Activated T-helper 9 cell treated with anti-CD3 and anti-CD28 coated beads, Interleukin-2, amount 50 U/mL, for 16 hours (primary cell): ENCODE results near the gene RCL1.

Experiments used
- DNase-seq: peaks from one replicate; pipeline ENCODE4 v3.0.0-alpha.2; 2020; ENCODE audit warnings: low read depth

The RCL1 gene

GRCh38 chr9:4812858-4813257 lies 20.1 kb downstream of the RCL1 start:
- DNase-seq: no peak

- no peak for DNase-seq
Measured at GRCh38 chr9:4814913-4815312, 22.2 kb downstream of the RCL1 start.

DNA sequence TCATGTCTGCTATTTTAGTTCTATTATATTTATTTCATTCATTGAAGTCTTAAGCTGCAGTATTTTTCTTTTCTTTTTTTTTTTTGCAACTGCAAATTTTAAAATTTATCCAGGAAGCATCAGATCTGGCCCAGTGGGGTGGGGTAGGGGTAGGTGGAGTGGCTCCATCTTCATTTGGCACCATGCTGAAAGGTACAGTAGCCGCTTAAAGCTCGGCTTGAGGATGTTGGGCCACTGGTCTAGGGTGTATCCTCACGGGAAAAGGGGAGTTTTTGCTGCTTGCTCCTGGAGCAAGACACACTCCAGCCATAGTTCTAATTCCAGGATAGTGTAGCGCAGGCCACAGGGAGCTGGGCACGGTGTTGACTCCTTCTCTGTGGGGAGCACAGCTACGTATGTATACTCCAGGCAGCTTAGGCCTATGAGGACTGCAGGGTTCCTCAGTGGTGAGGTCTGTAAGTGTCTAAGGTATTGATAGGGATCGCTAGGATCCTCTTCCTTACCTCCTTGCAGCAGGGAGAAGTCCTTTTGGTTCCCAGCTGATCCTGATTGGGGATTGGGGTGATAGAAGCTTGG lies 22.7 kb downstream of the RCL1 start:
- DNase-seq: no peak

DNA sequence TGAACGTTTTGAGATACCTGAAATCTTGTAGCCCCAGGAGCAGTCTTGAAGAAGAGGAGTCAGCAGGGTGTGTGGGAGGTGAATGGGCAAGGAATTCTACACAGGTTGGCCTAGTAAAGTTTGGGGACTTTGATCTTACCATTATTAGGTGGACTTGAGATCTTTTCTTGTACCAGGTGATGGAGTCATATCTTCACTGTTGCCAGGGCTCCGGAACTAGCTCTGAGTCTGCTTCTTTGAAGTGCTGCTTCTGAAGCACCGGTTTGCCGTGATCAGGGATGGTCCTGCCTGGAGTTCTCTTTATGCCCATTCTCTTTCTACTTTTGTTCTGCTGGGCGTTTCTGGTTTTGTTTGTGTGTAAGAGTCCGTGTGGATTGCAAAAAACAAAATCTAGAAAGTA lies 27.4 kb downstream of the RCL1 start:
- no peak for DNase-seq

DNA sequence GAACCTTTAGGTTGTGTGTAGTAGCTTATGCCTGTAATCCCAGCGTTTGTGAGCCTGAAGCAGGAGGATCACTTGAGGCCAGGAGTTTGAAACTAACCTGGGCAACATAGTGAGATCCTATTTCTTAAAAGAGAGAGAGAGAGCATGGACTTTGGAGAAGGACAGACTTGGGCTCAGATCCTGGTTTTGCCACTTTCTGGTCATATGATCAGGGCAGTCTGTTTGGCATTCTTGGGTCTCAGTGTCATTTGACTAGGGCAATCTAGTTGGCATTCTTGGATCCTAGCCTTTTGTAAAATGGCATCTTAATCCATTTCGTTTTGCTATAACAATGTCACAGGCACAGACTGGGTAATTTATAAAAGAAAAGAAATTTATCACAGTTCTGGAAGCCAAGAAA lies 28.4 kb downstream of the RCL1 start:
- DNase-seq: no peak

GRCh38 chr9:4822057-4822456 lies 29.3 kb downstream of the RCL1 start:
- DNase-seq: no peak

DNA sequence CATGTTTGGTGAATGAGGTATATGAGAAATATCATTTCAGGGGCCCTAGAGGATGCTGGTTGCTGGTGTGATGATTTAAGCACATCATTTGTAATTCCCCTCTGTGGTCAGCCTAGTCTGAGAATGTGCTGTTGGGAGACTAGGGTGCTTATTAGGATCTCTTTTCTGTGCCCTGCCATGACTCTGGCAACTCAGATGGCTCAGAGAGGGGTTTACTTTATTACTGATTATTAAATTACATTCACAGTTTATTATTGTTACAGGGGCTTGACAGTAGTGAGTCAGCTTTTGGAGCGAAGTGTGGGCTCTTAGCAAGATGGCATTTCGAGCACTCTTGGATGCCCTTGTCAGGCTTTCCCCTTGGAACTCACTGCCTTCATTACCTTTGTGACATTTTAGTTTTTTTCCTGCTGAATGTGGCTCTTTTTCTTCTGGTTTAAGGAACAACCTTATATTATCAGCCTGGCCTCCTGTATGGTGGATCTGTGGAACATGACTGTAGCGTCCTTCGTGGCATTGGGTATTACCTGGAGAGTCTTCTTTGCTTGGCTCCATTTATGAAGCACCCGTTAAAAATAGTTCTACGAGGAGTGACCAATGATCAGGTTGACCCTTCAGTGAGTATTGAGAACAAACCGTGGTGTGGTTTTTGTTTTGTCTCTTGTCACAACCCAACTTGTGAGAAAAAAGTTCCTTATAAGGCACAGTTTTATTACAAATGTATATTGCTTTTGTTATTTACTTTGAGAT lies 33.8 kb downstream of the RCL1 start:
- no peak for DNase-seq

DNA sequence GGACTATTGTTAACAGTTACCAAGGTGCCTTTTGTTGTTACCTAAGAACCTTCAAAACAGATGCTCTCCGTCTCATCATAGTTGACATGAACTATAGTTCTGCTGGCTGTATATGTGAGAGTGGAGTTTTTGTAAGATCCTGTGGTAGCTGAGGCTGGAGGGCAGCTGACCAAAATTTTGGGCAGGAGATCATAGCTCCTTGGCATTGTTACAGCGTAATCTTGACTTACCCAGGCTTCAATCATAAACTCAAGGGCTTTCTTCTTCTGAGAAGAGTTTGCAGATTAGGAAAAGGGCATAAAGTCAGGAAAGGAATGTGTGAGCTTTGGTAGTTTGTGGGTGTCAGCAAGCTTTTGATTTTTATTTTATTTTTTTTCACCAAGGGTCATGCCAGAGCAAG lies 34.5 kb downstream of the RCL1 start:
- DNase-seq: no peak

DNA sequence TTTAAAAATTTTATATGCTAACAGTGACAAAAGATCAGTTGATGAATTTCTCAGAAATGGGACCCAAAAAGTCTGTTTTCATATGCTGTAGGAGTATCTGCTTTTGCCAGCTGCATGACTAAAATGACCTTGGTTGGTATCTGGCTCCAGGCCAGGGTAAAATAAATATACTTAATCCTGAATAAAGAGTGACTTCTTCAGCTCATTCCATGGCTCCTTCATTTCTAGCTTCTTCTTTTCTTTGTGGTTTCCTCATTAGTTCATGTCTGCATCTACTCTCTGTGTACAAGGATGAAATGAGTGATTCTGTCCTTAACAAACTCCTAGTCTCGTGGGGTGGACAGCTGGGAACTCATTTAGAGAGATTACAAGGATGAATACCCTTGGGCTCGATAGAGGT lies 36.0 kb downstream of the RCL1 start:
- DNase-seq: no peak

DNA sequence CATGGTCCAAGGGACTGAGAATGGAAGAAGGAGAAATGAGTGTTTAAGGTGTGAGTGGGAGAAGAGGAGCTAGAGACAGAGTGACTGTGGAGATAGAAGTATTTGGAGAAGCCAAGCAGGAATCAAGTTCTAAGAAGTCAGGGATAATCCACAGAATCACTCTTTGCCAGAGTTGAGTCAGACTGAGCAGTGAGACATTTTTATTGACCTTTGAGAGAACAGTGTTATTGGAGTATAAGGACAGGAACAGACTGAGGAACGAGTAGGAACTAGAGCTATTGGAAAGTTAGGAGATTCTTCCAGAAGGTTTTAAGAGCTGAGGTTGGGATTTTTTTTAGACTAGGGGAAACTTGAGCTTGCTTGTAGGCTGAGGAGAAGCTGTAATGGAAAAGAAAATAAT lies 37.2 kb downstream of the RCL1 start:
- DNase-seq: no peak

- no peak for DNase-seq
Measured at GRCh38 chr9:4830699-4831098, 38.0 kb downstream of the RCL1 start.

- DNase-seq: no peak
Measured at GRCh38 chr9:4831119-4831518, 38.4 kb downstream of the RCL1 start.

DNA sequence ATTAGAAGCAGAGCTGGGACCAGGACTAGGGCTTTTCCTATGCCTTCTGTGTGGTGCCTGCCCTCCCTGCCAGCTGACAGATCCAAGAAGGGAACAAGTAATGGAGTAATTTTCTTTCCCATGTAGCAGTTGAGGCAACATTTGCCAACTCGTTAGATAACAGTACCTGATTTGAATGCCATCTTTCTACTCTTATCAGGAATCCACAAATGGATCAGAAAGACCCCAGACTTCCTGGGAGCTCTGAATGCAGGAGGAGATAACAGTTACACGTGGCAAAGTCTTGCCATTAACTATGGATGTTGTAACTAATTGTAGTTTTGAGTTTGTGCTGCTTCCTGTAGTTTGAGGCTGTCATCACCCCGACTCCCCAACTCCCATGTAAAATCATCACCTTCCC lies 39.2 kb downstream of the RCL1 start:
- DNase-seq: no peak

GRCh38 chr9:4832786-4833579 lies 40.2 kb downstream of the RCL1 start:
- no peak for DNase-seq

DNA sequence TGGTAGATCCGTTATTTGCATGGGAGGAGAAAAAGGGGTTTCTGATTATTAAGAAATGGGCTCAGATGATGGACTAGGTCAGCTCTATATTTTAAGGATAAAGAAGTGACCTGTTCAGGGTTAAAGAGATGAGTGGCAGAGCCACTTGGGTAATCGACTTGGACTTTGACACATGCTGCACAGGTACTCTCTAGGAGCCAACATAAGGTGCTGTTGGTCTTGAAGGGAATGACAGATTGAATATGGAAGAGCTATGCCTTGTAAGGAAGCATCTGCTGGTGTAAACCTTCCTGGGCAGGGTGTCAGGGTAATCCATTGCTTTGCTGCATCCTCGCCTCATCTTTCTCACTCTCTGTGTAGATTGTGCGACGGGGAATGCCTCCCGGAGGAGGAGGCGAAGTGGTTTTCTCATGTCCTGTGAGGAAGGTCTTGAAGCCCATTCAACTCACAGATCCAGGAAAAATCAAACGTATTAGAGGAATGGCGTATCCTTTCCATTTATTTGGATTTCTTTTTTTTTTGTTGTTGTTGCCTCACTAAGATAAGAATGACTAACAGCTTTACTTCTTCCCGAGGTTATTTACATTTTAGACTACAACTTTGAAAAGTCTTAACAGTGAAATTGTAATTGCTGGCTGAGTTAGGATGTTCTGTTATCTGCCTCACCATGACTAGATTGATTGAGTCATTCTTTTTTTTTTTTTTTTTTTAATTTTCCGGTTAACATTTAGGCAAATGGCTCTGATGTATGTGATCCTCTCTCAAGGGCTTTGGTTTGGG lies 41.2 kb downstream of the RCL1 start:
- DNase-seq: no peak

GRCh38 chr9:4836676-4837075 lies 43.9 kb downstream of the RCL1 start:
- DNase-seq: no peak

GRCh38 chr9:4837261-4838188 lies 44.8 kb downstream of the RCL1 start:
- no peak for DNase-seq

- no peak for DNase-seq
Measured at GRCh38 chr9:4838189-4838546, 45.4 kb downstream of the RCL1 start.

GRCh38 chr9:4839470-4839912 lies 46.7 kb downstream of the RCL1 start:
- no peak for DNase-seq

- no peak for DNase-seq
Measured at GRCh38 chr9:4840018-4840417, 47.3 kb downstream of the RCL1 start.

- no peak for DNase-seq
Measured at GRCh38 chr9:4842213-4842612, 49.5 kb downstream of the RCL1 start.
